ENCODE data around the gene CARD10.

DNA sequence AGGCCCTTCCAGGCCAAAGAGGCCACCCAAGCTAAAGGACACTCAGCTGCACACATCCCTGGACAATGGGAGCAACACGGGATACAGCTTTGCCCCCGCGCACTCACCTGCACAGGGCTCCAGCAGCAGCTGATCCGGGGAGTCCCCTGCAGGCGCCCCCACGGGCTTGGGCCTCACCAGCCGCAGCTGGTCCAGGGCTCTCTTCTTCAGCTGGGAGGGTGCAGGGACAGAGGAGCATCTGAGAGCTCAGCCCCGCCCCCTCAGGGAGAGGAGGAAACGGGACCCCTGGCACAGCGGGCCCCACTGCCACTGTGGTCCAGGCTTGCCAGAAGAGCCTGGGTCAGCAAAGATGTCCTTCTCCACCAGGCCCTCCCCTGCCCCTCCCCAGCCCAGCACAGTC is 25.2 kb downstream of the CARD10 start:
- TF ChIP-seq, protein P1, sequence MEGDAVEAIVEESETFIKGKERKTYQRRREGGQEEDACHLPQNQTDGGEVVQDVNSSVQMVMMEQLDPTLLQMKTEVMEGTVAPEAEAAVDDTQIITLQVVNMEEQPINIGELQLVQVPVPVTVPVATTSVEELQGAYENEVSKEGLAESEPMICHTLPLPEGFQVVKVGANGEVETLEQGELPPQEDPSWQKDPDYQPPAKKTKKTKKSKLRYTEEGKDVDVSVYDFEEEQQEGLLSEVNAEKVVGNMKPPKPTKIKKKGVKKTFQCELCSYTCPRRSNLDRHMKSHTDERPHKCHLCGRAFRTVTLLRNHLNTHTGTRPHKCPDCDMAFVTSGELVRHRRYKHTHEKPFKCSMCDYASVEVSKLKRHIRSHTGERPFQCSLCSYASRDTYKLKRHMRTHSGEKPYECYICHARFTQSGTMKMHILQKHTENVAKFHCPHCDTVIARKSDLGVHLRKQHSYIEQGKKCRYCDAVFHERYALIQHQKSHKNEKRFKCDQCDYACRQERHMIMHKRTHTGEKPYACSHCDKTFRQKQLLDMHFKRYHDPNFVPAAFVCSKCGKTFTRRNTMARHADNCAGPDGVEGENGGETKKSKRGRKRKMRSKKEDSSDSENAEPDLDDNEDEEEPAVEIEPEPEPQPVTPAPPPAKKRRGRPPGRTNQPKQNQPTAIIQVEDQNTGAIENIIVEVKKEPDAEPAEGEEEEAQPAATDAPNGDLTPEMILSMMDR (conservative IDR thresholded peaks at IDR 0.05 in 1 of 2, IDR thresholded peaks at IDR 0.05 in 1 of 2; ENCODE audit: extremely low read depth in 1 of 2, insufficient read depth in 1 of 2, low read depth in 1 of 2, low read length in 2 of 2): no peak
- no peak for TF ChIP-seq EZH2 (IDR thresholded peaks at IDR 0.05; ENCODE audit: borderline replicate concordance, low read length)

Measured in mammary epithelial cell (primary cell).